GM19193 (cell line): ENCODE measurements around the gene NLGN1.

Source experiments
- POLR2A ChIP-seq: IDR thresholded peaks from 4 replicates; pipeline ENCODE4 v1.6.1; 2011; ENCODE audit not compliant: insufficient read depth, insufficient read length; ENCODE audit errors: extremely low read depth

NLGN1 gene

GRCh38 chr3:173743111-173743510, 345.6 kb downstream of the NLGN1 start:
- no peak for TF ChIP-seq POLR2A

GRCh38 chr3:173743516-173743915, 346.0 kb downstream of the NLGN1 start:
- no peak for TF ChIP-seq POLR2A

GRCh38 chr3:173744479-173744878, 346.9 kb downstream of the NLGN1 start:
- TF ChIP-seq POLR2A, result no peak

GRCh38 chr3:173744895-173745294, 347.4 kb downstream of the NLGN1 start:
- no peak for TF ChIP-seq POLR2A

GRCh38 chr3:173745952-173746682, 348.6 kb downstream of the NLGN1 start:
- no peak for TF ChIP-seq POLR2A

- TF ChIP-seq POLR2A, result no peak
These were observed 349.9 kb downstream of the NLGN1 start for GRCh38 chr3:173747427-173747826.

GRCh38 chr3:173748105-173748504, 350.6 kb downstream of the NLGN1 start:
- TF ChIP-seq POLR2A, result no peak

GRCh38 chr3:173750095-173750494, 352.6 kb downstream of the NLGN1 start:
- no peak for TF ChIP-seq POLR2A

GRCh38 chr3:173750591-173750990, 353.0 kb downstream of the NLGN1 start:
- no peak for TF ChIP-seq POLR2A

- no peak for TF ChIP-seq POLR2A
These were observed 356.0 kb downstream of the NLGN1 start for GRCh38 chr3:173753593-173753992.

GRCh38 chr3:173755161-173755560, 357.6 kb downstream of the NLGN1 start:
- no peak for TF ChIP-seq POLR2A

- no peak for TF ChIP-seq POLR2A
These were observed 363.6 kb downstream of the NLGN1 start for GRCh38 chr3:173761161-173761560.

- no peak for TF ChIP-seq POLR2A
These were observed 365.0 kb downstream of the NLGN1 start for GRCh38 chr3:173762501-173762900.

- TF ChIP-seq POLR2A, result no peak
These were observed 372.5 kb downstream of the NLGN1 start for GRCh38 chr3:173770011-173770410.

- no peak for TF ChIP-seq POLR2A
These were observed 373.4 kb downstream of the NLGN1 start for GRCh38 chr3:173770796-173771573.

- no peak for TF ChIP-seq POLR2A
These were observed 376.3 kb downstream of the NLGN1 start for GRCh38 chr3:173773800-173774199.
